ENCODE data around the gene PSMA1. TPM values are rescaled to one million over a fixed set of nuclear protein-coding genes. Genes with fewer than 3 reads are reported as not detected.

The PSMA1 gene
- 87.0 TPM for total RNA-seq

DNA sequence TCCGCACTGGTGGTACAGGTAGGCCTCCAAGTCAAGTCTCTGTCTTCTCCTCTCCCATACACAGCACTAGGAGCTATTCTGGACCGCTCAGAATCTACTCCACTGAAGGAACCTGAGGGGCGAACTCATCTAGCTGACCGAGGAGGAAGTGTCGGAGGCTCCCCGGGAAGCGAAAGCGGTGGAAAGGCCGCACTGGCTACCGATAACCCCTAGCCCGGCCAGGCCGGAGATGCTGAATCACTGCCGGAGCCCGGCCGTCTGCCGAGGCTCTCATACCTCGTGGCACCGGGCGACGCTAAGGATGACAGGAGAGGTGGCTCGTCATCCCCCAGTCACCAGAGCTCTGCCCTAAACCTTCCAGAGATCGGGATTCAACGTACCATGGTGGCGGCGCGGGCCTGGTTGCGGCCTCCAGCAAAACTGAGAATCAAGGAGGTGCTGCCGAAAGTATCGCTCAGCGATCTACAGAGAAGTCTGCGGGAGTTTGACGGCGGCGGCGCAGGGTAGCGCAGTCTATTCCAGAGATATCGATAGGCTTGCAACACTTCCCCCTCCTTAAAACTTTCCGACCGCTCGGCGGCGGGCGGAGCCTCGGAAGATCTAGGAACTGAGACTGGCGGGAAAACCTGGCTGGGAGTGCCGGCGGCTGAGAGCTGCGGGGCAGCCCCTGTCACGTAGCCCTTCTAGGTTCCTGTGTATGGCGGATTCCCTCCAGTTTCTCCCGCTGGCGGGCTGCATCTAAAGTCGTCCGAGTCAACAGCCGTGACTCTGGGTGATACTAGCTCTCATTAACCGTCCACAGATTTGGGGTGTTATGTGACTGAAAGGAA is at the start of gene PSMA1:
Gene PSMA1, minus strand, starts transcription at position 470 of the 830 bp plus-strand sequence. Its CDS starts 87 bp downstream, at position 383.

DNA sequence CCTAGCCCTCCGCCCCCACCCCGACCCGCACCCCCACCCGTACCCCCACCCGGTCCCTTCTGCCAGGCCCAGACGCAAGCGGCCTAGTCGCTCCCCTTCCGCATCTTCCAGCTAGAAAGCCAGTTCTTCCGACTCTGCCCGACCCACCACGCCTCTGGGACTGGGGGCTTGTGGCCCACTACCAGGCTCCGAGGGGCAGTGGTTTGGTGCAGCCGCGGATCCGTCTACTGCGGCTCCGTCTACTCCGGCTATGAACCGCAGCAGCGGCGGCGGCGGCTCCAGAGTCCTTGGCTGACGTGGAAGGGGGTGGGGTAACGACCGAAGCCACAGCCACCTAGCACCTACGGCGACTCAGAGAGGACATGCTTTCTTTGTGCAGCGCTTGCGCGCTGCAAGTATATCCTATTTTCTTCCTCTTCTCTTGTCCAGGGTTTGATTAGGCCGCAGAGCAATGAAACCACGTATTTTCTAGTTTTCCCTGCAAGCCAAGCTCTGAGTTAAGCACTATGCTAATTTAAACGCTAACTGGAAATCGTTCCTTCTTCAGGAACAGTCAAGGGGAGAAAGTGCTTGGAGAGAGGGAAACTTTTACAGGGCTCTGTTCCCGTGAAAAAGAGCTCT is 20.5 kb downstream of the PSMA1 start, which contains the start of gene COPB1:
Gene COPB1, minus strand, starts transcription at position 252 of the 621 bp plus-strand sequence. CDS start 883 bp downstream, outside the sequence.

Small RNA genes lying within 50 kb of the gene (small RNA-seq; reads per million reads assigned to genes)
- not detected for gene RNU7-49P (ENCODE audit: low replicate concordance)

Other genes with a start within 250 kb of the PSMA1 start
- gene RRAS2, start 161.2 kb downstream of the PSMA1 start, total RNA-seq = 38.4 TPM
- gene COPB1, start 20.6 kb downstream of the PSMA1 start, total RNA-seq = 142 TPM
- gene PDE3B, start 123.4 kb upstream of the PSMA1 start, total RNA-seq = 12.9 TPM